Hepatocyte (in vitro differentiated cells): ENCODE data around the gene NAV2.

Source experiments
- EZH2 ChIP-seq: fragments of 200-600 bp; sonication (generic); IDR thresholded peaks from 2 replicates; pipeline ENCODE4 v1.6.1; 2016; ENCODE audit warnings: antibody characterized with exemption, mild to moderate bottlenecking, borderline replicate concordance
- EZH2phosphoT487 ChIP-seq: fragments of 200-600 bp; sonication (generic); IDR thresholded peaks from one replicate; pipeline ENCODE4 v1.6.1; 2018; ENCODE audit warnings: antibody characterized with exemption, mild to moderate bottlenecking, low read depth, moderate library complexity; ENCODE audit not compliant: unreplicated experiment, severe bottlenecking
- TF ChIP-seq, protein P1 (sequence below): fragments of 200-600 bp; sonication (generic); IDR thresholded peaks from 2 replicates; pipeline ENCODE4 v1.5.1; 2016; ENCODE audit warnings: antibody characterized with exemption, mild to moderate bottlenecking; ENCODE audit not compliant: poor library complexity

DNA sequence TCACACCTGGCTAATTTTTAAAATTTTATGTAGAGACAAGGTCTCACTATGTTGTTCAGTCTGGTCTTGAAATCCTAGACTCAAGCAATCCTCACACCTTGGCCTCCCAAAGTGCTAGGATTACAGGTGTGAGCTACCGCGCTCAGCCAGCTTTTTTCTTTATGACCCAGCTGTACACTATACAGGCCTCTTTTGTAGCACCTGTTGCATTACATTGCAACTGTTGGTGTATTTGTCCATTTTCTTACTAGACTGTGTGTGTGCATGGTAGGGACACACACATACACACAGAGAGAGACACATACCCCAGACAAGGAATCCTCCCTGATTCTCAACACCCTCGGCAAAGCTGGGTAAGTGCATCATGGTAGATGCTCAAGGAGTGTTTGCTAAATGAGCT is 61.7 kb downstream of the NAV2 start:
- TF ChIP-seq EZH2: no peak
- TF ChIP-seq, protein P1, sequence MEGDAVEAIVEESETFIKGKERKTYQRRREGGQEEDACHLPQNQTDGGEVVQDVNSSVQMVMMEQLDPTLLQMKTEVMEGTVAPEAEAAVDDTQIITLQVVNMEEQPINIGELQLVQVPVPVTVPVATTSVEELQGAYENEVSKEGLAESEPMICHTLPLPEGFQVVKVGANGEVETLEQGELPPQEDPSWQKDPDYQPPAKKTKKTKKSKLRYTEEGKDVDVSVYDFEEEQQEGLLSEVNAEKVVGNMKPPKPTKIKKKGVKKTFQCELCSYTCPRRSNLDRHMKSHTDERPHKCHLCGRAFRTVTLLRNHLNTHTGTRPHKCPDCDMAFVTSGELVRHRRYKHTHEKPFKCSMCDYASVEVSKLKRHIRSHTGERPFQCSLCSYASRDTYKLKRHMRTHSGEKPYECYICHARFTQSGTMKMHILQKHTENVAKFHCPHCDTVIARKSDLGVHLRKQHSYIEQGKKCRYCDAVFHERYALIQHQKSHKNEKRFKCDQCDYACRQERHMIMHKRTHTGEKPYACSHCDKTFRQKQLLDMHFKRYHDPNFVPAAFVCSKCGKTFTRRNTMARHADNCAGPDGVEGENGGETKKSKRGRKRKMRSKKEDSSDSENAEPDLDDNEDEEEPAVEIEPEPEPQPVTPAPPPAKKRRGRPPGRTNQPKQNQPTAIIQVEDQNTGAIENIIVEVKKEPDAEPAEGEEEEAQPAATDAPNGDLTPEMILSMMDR: no peak
- TF ChIP-seq EZH2phosphoT487: no peak
